ENCODE data around the gene DMD.
A peak's percentile ranks its signal among the peaks of the same experiment; 100 is the strongest.

Gene DMD

GRCh38 chrX:32592786-32593185 is 618.6 kb downstream of the DMD start:
- TF ChIP-seq CTCF (IDR thresholded peaks at IDR 0.05; ENCODE audit: insufficient read depth, low read depth, low read length, missing control alignments): no peak
- no peak overlapping the region for H3K4me3 ChIP-seq (ENCODE audit: low read length)
- no peak for DNase-seq (ENCODE audit: low read depth)

- no peak for DNase-seq (ENCODE audit: low read depth)
- TF ChIP-seq CTCF (IDR thresholded peaks at IDR 0.05; ENCODE audit: insufficient read depth, low read depth, low read length, missing control alignments): no peak
- no peak overlapping the region for H3K4me3 ChIP-seq (ENCODE audit: low read length)
Observed at GRCh38 chrX:32591589-32591988, 619.8 kb downstream of the DMD start.

- no peak overlapping the region for H3K4me3 ChIP-seq (ENCODE audit: low read length)
- DNase-seq (ENCODE audit: low read depth): no peak
- TF ChIP-seq CTCF (IDR thresholded peaks at IDR 0.05; ENCODE audit: insufficient read depth, low read depth, low read length, missing control alignments): no peak
Observed at GRCh38 chrX:32582729-32583128, 628.6 kb downstream of the DMD start.

- H3K4me3 ChIP-seq (ENCODE audit: low read length): no peak overlapping the region
- TF ChIP-seq CTCF (IDR thresholded peaks at IDR 0.05; ENCODE audit: insufficient read depth, low read depth, low read length, missing control alignments): no peak
- no peak for DNase-seq (ENCODE audit: low read depth)
Observed at GRCh38 chrX:32576885-32577284, 634.5 kb downstream of the DMD start.

- DNase-seq (ENCODE audit: low read depth): peak; percentile 6
- no peak for TF ChIP-seq CTCF (IDR thresholded peaks at IDR 0.05; ENCODE audit: insufficient read depth, low read depth, low read length, missing control alignments)
- no peak overlapping the region for H3K4me3 ChIP-seq (ENCODE audit: low read length)
Observed at GRCh38 chrX:32572644-32573043, 638.7 kb downstream of the DMD start.

GRCh38 chrX:32571579-32571978 is 639.8 kb downstream of the DMD start:
- TF ChIP-seq CTCF (IDR thresholded peaks at IDR 0.05; ENCODE audit: insufficient read depth, low read depth, low read length, missing control alignments): no peak
- no peak overlapping the region for H3K4me3 ChIP-seq (ENCODE audit: low read length)
- no peak for DNase-seq (ENCODE audit: low read depth)

- TF ChIP-seq CTCF (IDR thresholded peaks at IDR 0.05; ENCODE audit: insufficient read depth, low read depth, low read length, missing control alignments): no peak
- no peak overlapping the region for H3K4me3 ChIP-seq (ENCODE audit: low read length)
Observed at GRCh38 chrX:32562261-32562660, 649.1 kb downstream of the DMD start.

More at GRCh38 chrX:32562261-32562660, 649.1 kb downstream of the DMD start:
- DNase-seq (ENCODE audit: low read depth): no peak
